ENCODE data around the gene PRKD3. TPM values are rescaled to one million over a fixed set of nuclear protein-coding genes. Genes with fewer than 3 reads are reported as not detected.

PRKD3 gene
- total and polyA plus RNA-seq, 12 donors, result 4.4 to 21.6 (median 12.1) TPM

GRCh38 chr2:37357069-37357468 is 32.4 kb upstream of the PRKD3 start:
- intact Hi-C loops (cut with DNase I), result no loop called here
- ATAC-seq, result no peak
- TF ChIP-seq CTCF (IDR thresholded peaks at IDR 0.05), result no peak
- Histone ChIP-seq H3K9me3 (no peaks in the 10 kb centered on the region), H3K36me3 (peaks cover 0 to 9% (median 0%) of the 10 kb centered on the region in 9 donors), H3K4me3 (no peak overlapping the region), H3K4me1 (peaks cover 0 to 20% (median 6%) of the 10 kb centered on the region in 9 donors), H3K27ac (peak overlapping the region in 2 of 10 donors; percentile 24 to 37), H3K27me3 (no peaks in the 10 kb centered on the region)
- WGBS, 2 donors, result 87 to 97% methylated on average over 1 of the region's 1 CpG
- DNase-seq, result no peak

- no peak for ATAC-seq
- H3K27me3 ChIP-seq, result no peaks in the 10 kb centered on the region
These were observed 31.7 kb upstream of the PRKD3 start for GRCh38 chr2:37356299-37356698.

GRCh38 chr2:37355735-37356134 is 31.1 kb upstream of the PRKD3 start:
- 96% methylated on average over 7 of the region's 7 CpGs for WGBS, 2 donors
- Histone ChIP-seq H3K4me1 (peaks cover 0 to 14% (median 6%) of the 10 kb centered on the region in 9 donors), H3K9me3 (no peaks in the 10 kb centered on the region), H3K4me3 (no peak overlapping the region), H3K36me3 (peaks cover 0 to 9% (median 0%) of the 10 kb centered on the region in 9 donors), H3K27ac (no peak overlapping the region), H3K27me3 (no peaks in the 10 kb centered on the region)
- no peak for TF ChIP-seq CTCF (IDR thresholded peaks at IDR 0.05)
- intact Hi-C loops (cut with DNase I), result no loop called here
- no peak for ATAC-seq
- no peak for DNase-seq

More at GRCh38 chr2:37356299-37356698, 31.7 kb upstream of the PRKD3 start:
- Histone ChIP-seq H3K4me3 (no peak overlapping the region), H3K27ac (no peak overlapping the region), H3K9me3 (no peaks in the 10 kb centered on the region), H3K4me1 (peaks cover 0 to 14% (median 6%) of the 10 kb centered on the region in 9 donors), H3K36me3 (peaks cover 0 to 9% (median 0%) of the 10 kb centered on the region in 9 donors)
- no peak for DNase-seq
- WGBS, 2 donors, result 72 to 77% methylated on average over 6 of the region's 6 CpGs
- no peak for TF ChIP-seq CTCF (IDR thresholded peaks at IDR 0.05)
- intact Hi-C loops (cut with DNase I), result no loop called here

GRCh38 chr2:37354531-37354930 is 29.9 kb upstream of the PRKD3 start:
- Histone ChIP-seq H3K9me3 (no peaks in the 10 kb centered on the region), H3K4me1 (peaks cover 0 to 14% (median 7%) of the 10 kb centered on the region in 9 donors), H3K36me3 (peaks cover 0 to 9% (median 0%) of the 10 kb centered on the region in 9 donors), H3K4me3 (no peak overlapping the region), H3K27me3 (no peaks in the 10 kb centered on the region), H3K27ac (no peak overlapping the region)
- DNase-seq (no peak), ATAC-seq (no peak)
- WGBS, 2 donors, result 89 to 90% methylated on average over 3 of the region's 3 CpGs
- no peak for TF ChIP-seq CTCF (IDR thresholded peaks at IDR 0.05)
- intact Hi-C loops (cut with DNase I), result no loop called here

All from heart right ventricle (tissue), 16 donors.